HG03558 (cell line): ENCODE measurements around the gene HBS1L.
A peak's percentile ranks its signal among the peaks of the same experiment; 100 is the strongest.

Source experiments
- ATAC-seq: cut with Tn5 transposase; IDR thresholded peaks from one replicate; pipeline ENCODE4 v1.9.1; 2021; ENCODE audit warnings: moderate number of reproducible peaks; ENCODE audit not compliant: unreplicated experiment; ENCODE audit errors: extremely low read depth

The HBS1L gene

GRCh38 chr6:135004399-135004798 is 50.2 kb downstream of the HBS1L start:
- ATAC-seq: no peak

DNA sequence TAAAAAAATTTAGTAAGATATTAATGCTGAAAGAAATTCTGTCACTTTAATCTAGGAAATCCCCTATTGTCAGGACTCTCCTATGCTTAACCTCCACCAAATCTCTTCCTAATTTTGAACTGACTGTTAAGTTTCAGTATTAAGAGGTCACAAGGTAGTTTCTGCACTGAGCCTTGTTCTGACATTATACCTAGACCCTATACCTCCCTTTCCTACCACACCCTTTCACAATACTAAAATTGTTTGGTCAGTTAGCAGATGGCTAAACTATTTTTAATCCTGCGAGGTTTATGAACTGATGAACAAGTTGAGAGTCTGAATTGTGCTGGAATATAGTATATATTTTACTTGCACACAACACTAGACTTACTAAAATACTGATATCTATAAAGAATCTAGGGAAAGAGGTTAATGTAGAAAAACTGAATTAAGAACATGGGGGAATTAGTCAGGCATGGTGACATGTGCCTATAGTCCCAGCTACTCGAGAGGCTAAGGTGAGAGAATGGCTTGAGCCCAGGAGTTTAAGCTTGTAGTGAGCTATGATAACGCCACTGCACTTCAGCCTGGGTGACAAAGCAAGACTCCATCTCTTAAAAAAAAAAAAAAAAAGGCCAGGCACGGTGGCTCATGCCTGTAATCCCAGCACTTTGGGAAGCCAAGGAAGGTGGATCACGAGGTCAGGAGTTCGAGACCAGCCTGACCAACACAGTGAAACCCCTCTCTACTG is 51.5 kb downstream of the HBS1L start:
- ATAC-seq: peak; percentile 95

- no peak for ATAC-seq
Measured at GRCh38 chr6:135002229-135002844, 52.3 kb downstream of the HBS1L start.

- no peak for ATAC-seq
Measured at GRCh38 chr6:134999107-134999506, 55.5 kb downstream of the HBS1L start.

GRCh38 chr6:134997133-134997995 is 57.3 kb downstream of the HBS1L start:
- ATAC-seq: no peak

- ATAC-seq: no peak
Measured at GRCh38 chr6:134995536-134995935, 59.1 kb downstream of the HBS1L start.

DNA sequence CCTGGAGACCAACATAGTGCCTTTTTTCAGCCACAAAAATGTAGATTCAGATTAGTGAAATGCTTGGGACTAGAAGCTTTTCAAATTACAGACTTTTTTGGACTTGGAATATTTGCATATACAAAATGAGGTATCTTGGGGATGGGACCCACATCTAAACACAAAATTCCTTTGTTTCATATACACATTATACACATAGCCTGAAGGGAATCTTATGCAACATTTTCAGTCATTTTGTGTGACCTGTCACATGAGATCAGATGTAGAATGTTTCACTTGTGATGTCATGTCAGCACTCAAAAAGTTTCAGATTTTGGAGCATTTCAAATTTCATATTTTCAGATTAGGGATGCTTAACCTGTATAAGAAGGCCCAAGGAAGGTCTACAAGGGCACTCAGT is 60.2 kb downstream of the HBS1L start:
- ATAC-seq: no peak

DNA sequence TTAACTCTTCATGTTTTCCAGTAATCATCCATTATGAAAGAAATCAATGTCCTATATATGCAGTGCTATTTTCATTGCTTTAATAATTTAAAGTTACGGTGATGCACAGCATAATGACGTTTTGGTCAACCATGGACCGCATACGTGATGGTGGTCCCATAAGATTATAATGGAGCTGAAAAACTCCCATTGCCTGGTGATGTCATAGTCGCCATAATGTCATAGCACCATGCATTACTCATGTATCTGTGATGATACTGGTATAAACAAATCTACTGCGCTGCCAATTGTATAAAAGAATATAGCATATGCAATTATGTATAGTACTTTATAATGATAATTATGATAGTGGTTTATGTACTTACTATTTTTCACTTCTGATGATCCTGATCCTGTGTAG is 62.5 kb downstream of the HBS1L start:
- ATAC-seq: no peak

DNA sequence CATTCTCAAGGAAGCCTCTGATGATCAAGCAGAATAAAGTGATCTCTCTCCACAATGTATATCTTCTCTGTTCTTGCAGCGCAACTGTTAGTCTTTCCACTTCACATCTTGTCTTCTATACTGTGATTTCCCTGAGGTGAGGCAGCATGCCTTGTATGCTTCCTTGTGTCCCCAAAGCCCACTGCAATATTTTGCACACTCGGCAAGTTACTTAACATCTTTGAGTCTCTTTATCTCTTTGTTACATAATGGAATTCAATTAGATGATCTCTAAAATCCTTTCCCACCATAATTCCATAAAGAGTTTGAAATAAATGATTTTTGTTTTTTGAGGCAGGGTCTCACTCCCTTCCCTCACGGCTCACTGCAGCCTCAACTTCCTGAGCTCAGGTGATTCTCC is 64.4 kb downstream of the HBS1L start:
- ATAC-seq: no peak

- ATAC-seq: no peak
Measured at GRCh38 chr6:134984821-134985220, 69.8 kb downstream of the HBS1L start.

- ATAC-seq: no peak
Measured at GRCh38 chr6:134983823-134984222, 70.8 kb downstream of the HBS1L start.

DNA sequence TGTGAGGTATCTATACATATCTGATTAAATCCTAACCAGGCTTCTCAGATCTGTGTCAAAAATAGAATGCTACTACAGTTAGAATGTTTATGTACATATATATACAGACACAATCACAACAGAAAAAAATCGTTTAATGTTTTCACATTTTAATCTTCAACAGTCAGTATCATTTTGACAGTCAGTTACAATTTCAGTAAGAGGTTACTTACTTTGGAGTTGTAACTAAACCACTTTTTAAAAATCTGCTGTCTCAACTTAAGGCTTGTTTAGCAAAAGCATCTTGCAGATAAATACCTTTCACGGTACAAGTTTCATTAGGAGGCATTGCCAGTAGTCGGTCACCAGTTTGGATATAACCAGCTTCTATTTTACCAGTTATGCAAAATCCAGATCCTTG is 72.5 kb downstream of the HBS1L start:
- ATAC-seq: no peak

DNA sequence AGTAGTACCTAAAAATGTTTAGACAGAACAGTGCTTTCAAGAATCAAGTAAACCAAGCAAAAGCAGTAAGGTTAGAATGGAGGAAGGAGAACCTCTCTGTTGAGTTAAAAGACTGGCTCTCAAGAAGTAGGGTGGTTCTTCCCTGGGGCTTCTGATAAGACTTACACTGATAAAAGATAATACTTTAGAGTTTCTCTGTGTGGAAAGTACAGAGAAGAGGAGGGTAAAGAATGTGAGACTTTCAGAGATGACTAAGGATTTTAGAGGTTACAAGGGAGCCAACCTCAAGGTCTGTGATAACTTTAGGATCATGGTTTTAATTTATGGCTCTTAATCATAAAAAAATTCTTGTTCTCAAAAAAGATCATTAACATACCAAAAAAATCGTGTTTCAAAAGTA is 73.8 kb downstream of the HBS1L start:
- no peak for ATAC-seq

- peak; percentile 80 for ATAC-seq
Measured at GRCh38 chr6:134979142-134979541, 75.5 kb downstream of the HBS1L start.

DNA sequence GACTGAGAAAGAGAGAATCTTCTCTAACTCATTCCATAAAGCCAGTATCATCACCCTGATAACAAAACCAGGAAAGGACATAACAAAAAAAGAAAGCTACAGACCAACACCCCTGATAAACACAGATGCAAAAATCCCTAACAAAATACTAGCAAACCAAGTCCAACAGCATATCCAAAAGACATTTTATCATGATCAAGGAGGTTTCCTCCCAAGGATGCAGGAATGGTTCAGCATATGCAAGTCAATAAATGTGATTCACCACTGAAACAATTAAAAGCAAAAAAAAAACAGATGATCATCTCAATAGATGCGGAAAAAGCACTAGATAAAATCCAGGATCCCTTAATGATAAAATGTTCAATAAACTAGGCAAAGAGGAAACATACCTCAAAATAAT is 80.3 kb downstream of the HBS1L start:
- no peak for ATAC-seq

- ATAC-seq: no peak
Measured at GRCh38 chr6:134967711-134968110, 86.9 kb downstream of the HBS1L start.

DNA sequence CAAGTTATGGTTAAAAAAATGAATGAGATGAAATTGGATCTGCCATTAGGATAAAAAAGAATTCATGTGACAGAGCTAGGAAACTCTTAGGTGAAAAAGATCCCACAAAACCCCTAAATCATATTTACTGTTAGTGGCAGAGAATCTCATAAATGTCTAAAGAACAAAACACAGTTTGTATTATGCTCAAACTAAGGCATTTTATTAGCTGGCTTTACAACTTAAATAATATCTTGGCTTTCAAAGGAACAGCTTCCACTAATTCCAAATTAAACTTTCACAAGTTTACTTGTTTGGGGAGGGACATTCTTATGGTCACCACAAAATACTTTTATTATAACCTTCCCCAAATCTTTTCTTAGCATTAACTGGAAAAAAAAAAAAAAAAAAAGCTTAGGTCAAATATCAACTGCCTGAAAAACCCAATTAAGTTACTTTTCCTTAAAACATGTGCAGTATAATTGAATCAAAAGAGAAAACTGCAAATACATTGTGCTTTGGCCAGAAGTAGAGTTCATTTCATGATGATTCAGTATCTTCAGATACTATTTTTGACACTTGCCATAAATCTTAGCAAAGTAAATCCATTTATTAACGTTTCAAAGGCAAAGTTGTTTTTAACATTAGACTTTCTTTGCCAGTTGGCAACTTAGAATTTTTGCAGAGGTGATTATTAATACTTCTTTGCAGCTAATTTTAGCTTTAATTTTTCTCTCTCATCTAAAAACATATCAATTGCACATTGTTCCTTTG is 90.0 kb downstream of the HBS1L start:
- no peak for ATAC-seq

- no peak for ATAC-seq
Measured at GRCh38 chr6:134962421-134962820, 92.2 kb downstream of the HBS1L start.

GRCh38 chr6:134961366-134961765 is 93.3 kb downstream of the HBS1L start:
- no peak for ATAC-seq

GRCh38 chr6:134959603-134960002 is 95.0 kb downstream of the HBS1L start:
- no peak for ATAC-seq

DNA sequence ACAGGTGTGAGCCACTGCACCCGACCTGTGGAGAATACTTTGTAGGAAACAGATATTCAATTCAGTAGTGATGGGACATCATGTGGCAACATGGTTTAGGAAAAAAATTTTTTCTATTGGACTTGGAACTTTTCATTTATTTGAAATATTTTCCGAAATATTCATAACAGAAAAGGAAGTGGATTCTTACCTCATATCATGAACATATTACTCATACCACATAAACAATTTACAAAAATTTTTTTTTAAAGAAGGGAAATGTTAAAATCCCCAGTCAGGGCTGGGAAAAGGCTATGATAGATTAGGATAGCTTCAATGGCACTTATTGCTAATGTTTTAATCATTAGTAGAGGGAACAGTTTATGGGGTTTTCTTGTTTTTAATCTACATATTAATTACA is 97.9 kb downstream of the HBS1L start:
- no peak for ATAC-seq
